Measurements from ENCODE around the gene MRPL23.

The MRPL23 gene

DNA sequence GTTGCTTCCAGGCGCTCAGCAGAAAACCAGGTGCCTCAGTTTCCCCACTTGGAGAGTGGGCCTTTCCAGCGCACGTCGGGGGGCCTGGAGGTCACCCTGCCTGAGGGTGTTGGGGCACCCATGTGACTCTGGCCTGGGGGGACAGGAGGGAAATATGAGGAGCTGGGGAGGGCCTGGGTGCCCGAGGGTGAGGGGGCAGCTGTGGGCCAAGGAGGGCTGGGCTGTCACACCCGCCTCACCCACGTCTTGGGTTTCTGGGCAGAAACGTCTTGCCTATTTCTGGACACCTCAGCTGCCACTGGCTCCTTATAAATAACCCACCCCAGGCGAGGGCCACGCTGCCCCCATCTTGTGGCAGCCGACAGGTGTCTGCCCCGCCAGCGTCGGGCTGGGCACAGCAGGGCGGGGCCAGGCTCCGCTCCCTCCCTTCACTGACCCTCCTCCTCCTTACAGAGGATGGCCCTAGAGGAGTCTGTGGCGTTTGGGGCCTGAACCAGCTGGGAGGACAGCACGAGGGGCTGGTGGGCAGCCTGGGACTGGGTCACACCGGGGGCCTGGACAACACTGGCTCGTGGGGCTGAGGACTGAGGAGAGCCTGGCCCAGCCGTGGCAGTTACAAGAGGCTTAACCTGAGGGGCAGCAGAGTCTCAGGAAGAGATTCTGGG, 26.1 kb upstream of the MRPL23 start:
- DNase-seq (ENCODE audit: extremely low read depth in 1 of 2, low read depth in 1 of 2): no peak

DNA sequence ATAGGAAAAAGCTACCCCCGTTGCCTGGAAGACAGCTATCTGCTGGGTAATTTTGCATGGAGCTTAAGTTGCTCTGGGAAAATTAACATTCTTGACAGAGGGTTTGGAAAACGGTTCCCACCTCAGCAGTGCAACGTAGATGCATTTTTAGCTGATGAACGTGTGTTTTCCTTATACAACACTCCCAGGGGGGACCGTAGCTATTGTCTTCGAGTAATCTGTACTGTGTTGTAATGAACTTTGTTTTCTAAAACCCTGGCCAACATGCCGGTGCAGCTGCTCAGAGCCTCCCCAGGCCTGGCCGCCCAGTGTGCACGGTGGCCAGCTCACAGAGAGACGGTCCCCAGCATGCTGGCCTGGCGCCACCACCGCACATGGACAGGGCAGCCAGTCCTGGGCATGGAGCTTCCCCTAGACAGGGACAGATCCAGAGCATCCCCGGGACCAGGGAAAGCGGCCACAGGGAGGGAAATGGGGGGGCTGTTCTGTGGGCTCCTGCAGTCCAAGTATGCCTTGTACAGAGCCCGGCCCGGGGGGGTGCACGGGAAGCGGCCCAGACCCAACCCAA, 25.5 kb upstream of the MRPL23 start:
- DNase-seq (ENCODE audit: extremely low read depth in 1 of 2, low read depth in 1 of 2): no peak

DNA sequence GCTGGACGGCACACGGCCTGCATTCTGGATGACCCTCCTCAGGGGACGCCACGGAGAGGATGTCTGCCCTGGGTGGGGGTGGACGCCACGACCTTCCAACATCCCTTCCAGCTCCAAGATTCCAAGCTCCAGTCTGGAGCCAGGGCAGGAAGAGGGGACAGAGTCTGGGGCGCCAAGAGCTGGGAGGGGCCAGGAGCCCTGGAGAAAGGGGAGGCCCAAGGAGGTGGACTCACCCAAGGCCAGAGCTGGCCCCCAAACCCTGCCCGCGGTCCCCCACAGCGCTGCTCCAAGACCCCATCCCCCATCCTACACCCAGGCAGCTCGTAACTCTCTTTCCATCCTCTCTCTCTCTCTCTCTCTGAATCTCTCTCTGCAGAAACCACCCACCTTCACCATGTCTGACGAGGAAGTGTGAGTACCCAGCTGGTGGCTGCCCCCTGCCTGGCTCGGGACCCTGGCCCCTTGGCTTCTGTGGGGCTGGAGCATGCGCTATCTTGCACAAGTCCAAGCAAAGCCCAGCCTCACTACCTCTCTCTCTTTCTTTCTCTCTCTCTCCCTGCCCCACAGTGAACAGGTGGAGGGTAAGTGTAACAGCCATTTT, 24.6 kb upstream of the MRPL23 start:
- no peak for DNase-seq (ENCODE audit: extremely low read depth in 1 of 2, low read depth in 1 of 2)

DNA sequence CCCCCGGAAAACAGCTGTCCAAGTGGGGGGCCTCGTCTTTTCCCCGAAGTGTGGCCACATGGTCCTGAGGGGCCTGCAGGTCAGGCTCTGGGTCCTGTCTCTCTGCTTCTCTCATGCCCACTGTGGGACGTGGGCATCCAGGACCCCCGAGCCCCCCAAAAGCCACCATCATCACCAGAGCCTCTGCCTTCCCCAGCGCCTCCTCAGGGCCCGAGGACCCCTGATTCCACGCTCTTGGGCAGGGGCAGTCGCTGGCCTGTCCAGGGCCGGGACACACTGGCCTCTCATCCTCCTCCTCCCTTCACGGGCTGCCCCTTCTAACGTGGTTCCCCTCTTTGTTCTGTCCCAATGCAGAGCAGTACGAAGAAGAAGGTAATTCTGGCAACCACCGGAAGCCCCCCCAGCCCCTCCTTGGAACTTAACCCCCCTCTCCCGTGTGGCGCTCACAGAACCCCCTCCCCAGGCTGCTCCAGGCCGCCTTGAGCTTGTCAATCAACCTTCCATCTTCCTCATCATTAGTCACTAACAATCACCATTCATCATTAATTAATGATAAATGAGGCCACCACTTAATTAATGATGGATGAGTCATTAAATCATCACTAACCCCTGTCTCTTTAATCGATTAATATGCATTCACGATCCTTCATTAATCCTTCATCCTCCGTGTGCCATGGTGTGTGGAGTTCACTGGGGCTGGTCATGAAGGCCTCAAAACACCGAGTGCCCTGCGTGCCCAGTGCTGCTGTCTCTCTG, 23.8 kb upstream of the MRPL23 start:
- no peak for DNase-seq (ENCODE audit: extremely low read depth in 1 of 2, low read depth in 1 of 2)

DNA sequence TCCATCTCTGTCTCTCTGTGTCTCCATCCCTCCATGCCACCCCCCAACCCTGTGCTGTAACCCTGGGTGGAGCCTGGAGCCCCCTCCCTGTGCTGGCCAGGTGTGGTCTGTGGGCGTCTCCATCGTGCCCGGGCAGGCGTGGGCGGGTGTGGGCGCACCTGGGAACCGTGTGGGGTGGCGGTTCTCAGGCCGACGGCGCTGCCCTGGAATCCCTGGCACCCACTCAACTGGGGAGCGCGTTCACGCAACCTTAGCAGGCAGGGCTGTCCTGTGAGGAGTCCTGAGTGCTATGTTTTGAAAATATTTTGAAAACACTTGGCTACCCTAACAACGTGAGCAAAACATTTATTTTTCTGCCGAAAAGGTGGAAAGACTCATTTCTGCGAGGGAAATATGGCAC, 23.0 kb upstream of the MRPL23 start:
- no peak for DNase-seq (ENCODE audit: extremely low read depth in 1 of 2, low read depth in 1 of 2)

DNA sequence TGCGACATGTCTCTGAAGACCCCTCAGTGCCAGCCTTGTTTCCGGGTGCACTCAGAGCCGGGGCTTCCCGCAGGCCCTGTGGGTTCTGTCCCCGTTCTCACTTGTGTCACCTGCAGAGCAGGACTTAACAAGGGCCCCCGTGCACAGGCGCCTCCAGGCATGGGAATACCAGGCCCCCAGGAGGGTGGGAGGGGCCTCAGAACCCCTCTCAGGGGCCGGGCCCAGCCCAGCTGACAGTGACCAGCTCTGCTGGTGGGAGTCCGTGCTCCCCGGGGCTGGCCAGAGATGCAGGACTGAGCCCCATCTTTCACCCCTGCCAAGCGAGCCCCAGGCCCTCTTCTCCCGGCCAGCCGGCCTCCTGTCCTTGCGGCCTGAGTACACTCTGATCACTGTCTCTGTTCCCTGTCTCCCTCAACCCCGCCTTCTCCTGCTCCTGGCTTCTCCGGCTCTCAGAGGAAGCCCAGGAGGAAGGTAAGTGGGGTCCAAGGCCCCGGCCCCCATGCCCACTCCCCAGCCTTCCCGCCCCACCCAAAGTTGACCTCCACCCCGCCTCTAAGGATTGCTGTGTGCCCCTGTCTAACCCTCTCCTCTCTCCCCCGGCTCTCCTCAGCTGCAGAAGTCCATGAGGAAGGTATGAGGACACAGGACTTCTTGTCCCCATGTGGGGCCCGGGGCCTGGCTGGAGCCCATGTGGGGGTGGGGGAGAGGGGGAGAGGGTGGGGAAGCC, 22.3 kb upstream of the MRPL23 start:
- no peak for DNase-seq (ENCODE audit: extremely low read depth in 1 of 2, low read depth in 1 of 2)

DNA sequence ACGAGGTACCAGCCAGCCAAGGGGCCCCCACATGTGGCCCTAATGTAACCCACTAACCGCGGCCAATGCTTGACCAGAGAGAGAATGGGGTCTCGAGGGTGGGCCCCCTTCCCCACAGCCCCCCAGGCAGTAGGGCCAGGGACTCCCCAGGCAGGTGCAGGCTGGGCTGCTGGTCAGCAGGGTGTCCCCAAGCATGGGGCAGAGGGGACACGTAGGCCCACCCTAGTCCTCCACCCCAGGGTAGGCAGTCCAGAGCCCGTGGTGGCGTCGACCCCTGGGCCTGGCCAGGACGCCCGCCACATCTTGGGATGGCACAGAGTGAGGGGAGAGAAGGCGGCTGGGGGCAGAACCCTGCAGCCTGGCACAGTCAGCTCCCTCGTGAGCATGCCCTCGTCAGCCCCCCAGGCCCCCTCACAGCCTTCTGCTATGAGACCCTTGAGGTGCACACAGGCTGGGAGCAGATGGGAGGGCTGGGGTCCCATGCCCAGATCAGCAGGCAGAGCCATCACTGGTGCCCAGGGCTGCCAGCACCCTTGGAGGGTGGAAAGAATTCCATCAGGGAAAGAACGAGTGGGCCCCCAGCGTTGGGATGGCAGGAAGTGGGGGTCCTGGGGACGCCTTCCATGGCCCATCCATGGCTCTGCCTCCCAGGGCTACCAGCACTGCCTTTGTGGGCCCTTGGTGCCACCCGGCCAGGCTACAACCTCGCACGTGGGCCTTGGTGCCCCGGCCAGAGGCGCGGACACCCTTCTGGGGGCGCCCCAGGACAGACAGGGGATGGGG, 21.6 kb upstream of the MRPL23 start:
- DNase-seq (ENCODE audit: extremely low read depth in 1 of 2, low read depth in 1 of 2): no peak

DNA sequence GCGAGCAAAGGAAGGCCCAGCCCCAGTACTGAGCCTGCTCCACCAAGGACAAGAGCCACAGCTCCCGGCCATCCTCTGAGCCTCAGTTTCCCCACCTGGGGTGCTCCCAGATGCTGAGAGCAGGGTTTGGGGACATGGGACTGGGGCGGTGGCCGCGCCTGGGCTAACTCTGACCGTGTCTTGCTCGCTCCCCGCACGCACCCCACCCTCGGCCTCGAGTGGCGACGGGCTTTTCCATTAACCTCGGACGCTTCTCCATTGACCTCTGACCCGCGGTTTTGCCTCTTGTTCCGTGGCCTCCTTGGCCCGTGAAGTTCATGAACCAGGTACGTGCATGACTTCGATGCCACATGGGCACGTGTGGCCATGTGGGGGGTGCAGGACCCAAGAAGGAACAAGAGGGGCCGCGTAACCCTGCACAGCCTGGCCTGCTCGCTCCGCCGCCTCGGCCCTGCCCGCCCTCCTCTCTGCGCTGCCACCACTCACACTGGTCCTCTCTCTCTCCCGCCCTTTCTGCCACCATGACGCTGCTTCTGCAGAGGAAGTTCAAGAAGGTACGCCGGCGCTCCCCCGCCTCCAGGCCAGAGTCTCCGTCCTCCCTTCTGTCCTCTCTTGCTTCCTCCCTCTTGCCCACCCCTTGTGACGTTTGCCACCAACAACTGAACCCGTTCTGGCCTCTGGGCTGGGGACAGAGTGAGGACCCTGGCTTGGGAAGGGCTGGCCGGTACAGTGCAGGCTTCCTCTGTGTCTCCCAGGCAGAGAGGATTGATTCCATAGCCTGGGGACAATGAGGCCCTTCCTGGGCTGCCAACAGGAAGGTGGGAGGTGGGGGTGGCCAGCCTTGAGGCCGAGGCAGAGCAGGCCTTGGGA, 20.7 kb upstream of the MRPL23 start:
- DNase-seq (ENCODE audit: extremely low read depth in 1 of 2, low read depth in 1 of 2): no peak

DNA sequence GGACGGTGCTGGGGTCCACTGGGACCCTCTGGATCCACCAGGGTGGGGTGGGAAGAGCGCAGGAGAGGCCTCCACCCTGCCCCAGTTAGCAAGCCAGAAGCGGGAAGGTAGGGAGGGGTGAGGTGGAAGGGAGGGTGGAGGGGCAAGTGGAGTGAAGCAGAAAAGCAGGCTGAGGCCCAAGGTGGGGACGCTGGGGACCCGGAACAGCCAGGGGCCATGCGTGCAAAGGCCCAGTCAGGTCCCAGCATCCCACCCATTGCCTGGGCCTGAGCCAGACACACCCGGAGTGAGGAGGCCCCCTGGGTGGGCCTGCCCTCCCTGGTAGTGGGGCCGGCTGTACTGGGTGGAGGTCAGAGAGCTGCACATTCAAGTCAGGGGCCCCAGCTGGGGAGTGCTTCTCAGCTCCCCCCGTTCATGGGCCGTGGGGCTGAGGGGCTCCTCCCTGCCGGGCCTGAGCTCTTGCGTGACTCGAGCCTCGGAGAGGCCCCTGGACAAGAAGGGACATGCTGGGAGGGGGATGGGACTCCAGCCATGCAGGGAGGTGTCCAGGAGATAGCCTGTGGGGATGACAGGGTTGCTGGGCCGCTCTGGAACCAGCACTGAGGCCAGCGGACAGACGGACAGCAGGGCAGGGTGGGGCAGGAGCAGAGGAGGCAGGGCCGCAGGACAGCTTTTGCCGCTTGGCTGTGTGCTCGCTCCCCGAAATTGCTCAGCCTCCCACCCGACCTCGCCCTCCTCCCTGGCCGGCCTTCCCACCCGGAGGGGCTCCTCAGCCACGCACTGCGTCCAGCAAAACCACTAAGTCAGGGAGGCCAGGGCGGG, 19.9 kb upstream of the MRPL23 start:
- no peak for DNase-seq (ENCODE audit: extremely low read depth in 1 of 2, low read depth in 1 of 2)

DNA sequence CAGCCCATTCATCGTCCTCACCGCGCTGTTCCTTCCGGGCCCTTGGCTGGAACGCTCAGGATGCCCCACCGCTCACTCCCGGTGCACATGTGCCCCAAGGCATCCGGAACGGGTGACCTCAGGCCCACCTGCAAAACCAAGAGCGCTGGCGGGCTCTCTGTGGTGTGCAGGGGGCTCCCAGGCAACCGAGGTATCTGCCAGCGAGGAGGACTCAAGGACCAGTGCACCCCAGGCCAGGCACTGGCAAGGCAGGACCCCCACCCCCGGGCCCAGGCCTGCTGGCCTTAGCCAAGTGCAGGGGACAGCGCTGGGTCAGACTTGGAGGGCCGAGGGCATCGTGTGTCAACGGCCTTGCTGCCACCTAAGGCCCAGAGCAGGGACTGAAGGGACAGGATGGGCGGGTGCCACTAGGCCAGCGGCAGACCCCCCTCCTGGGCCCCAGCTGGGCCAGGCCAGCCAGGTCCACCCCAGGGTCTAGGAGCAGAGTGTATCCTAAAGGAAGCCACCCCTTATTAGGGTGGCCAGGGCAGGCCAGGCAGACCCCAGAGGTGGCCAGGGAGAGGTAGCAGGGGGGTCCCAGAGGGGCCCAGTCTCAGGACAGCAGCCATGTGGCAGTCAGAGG, 19.2 kb upstream of the MRPL23 start:
- DNase-seq (ENCODE audit: extremely low read depth in 1 of 2, low read depth in 1 of 2): no peak

DNA sequence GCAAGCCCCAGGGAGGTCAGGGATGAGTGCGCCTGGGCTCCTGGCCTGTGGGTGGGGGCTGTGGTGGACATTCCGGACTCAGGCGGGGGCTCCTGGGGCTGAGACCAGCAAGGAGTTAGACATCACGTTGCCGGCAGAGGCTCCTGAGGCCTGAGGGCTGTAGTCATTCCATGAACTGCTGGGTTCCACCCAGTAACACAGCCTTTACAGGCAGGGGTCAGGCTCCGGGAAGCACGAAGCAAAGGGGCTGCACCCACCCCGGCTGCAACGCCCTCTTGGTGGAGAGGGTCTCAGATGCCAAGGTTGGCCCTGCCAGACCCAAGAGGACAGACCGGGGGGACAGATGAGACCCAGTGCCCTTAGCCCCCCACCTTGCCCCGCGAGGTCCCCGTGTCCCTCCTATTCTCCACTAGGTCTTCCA, 18.7 kb upstream of the MRPL23 start:
- DNase-seq (ENCODE audit: extremely low read depth in 1 of 2, low read depth in 1 of 2): no peak

DNA sequence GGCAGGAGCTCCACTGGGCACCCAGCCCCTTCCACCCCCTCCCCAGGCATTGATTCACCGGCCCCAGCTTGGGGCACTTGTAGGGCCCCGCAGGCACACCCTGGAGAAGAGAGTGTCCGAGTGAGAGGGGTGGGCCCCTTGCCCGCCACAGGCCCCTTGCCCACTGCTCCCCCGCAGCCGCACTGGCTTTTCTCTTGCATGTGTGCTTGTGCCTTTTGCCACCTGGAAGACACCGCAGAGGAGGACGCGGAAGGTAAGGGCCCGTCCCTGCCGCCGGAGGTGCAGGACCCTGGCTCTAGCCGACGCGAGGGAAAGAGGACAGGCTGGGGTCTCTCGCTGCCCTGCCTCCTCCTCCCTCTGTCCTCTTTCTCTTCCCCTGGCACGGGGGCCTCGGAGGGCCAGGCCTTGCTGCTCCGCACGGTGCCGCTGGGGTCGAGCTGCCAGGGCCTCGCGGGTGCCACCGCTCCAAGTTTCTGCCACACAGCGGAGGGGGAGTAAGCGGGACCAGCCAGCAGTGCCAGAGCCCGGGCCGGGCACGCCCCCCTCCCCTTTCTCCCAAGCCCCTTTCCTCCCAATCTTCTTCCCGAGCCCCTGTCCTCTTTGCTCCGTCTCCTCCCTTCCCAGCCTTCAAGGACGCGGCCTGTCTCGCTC, 18.1 kb upstream of the MRPL23 start:
- DNase-seq (ENCODE audit: extremely low read depth in 1 of 2, low read depth in 1 of 2): no peak

DNA sequence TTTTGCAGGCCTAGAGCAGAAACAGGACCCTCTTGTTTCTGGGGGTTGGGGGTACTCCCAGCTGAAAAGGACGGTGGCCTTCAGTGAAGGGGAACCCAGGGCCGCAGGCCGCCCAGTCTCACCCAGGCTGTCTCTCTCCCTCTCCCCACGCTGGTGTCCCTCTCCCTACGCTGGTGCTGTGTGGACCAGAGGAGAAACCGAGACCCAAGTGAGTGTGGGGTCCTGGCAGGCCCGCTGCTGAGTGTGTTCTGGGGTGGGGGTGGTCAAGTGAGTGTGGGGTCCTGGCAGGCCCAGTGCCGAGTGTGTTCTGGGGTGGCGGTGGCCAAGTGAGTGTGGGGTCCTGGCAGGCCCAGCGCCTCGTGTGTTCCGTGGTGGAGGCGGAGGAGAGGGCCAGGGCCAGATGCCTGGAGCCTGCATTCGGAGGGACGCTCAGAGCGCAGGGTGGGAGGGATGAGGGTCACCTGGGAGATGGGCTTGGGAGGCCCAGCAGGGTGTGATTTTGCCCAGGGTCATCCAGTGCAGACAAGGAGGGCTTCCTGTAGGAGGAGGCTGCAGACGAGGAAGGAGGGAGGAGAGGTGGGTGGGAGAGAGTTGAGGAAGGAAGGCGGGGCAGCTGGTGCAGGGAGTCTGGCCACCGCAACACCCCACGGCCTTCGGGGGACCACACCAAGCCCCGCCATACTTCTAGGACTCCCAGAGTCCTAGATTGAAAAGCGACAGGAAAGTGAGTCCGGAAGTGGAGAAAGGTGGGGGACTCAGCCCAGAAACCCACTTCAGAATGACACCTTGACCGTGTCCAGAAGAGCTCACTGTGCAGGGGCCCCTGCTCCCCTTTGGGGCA, 17.3 kb upstream of the MRPL23 start:
- no peak for DNase-seq (ENCODE audit: extremely low read depth in 1 of 2, low read depth in 1 of 2)

DNA sequence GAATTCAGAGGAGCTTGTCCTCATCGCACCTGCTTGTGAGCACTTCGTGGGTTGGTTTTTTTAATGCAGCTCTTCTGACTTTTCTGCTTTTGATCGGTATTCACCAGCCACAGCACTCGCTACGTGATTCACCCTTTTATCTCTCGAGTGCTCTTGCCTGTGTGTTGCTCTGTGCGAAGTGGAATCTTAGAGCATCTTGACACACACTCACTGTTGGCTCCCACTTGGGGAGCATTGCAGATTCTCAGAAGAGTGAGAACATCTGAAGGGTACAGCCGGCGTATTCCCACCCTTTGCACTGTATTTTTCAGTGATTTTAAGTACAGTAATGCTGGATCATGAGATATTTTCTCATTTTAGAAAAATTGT, 16.7 kb upstream of the MRPL23 start:
- no peak for DNase-seq (ENCODE audit: extremely low read depth in 1 of 2, low read depth in 1 of 2)

DNA sequence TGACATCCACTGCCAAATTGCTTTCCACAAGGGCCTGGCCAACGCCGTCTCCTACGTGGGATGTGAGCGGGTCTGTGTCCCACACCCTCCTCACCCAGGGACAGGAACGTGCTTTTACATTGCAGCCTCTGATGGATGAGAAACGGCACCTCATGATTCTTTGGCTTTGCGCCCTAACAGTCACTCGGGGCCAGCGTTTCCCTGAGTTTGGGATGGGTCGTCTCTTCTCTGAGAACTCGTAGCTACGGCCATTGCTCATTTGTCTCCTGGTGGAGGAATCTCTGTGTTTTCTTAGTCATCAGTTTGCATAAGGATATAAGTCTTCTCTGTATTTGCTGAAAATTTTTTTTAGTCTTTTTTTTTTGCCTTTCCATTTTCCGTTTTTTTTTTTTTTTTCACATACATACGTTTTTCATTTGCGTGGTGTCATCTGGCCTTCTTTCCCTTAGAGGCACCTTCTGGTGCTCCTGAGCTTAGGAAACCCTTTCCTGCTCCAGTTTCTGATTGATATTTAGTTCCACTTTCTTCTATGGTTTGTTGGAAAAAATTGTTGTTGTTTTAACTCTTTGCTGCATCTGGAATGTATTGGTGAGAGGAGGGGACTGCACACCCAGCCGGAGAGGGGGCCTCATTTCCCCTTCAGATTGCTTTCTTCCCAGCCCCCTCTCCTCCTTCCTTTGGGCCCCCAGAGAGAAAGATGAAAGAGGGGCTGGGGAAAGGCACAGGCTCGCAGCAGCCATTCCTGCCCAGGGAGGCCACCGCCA, 15.6 kb upstream of the MRPL23 start:
- no peak for DNase-seq (ENCODE audit: extremely low read depth in 1 of 2, low read depth in 1 of 2)

DNA sequence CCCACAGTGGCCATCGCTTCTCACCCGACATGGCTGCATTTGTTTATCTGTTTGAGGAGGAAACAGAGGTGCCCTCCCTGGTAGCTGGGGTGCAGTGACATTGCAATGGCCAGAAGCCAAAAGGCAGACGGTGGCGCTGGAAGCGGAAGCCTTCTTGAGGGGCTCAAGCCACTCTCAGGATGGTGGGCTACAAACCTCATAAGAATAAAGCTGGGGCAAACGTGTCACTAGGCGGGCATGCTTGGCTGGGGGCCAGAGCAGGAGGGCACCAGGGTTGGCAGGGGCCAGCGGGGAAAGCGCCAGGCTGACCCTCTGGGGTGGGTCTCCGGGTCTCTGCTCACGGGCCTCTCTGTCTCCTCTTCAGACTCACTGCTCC, 15.0 kb upstream of the MRPL23 start:
- no peak for DNase-seq (ENCODE audit: extremely low read depth in 1 of 2, low read depth in 1 of 2)
